ENCODE measurements around the gene ST3GAL2. TPM values are rescaled to one million over a fixed set of nuclear protein-coding genes. Genes with fewer than 3 reads are reported as not detected.

ST3GAL2 gene
- total RNA-seq, 1 donor = 42.7 TPM

GRCh38 chr16:70442344-70442743, 3.4 kb upstream of the ST3GAL2 start:
- no peak for TF ChIP-seq CTCF (IDR thresholded peaks at IDR 0.05; ENCODE audit: insufficient read depth, low read depth, low read length)
- no peak for DNase-seq (ENCODE audit: low read depth)
- no peak overlapping the region for H3K4me3 ChIP-seq (ENCODE audit: low read depth, low read length)

GRCh38 chr16:70441406-70441990, 2.6 kb upstream of the ST3GAL2 start:
- TF ChIP-seq CTCF (IDR thresholded peaks at IDR 0.05; ENCODE audit: insufficient read depth, low read depth, low read length) = no peak
- peak; percentile 36 for DNase-seq (ENCODE audit: low read depth)
- H3K4me3 ChIP-seq (ENCODE audit: low read depth, low read length) = no peak overlapping the region

GRCh38 chr16:70440009-70440692, 1.3 kb upstream of the ST3GAL2 start:
- DNase-seq (ENCODE audit: low read depth) = no peak
- no peak for TF ChIP-seq CTCF (IDR thresholded peaks at IDR 0.05; ENCODE audit: insufficient read depth, low read depth, low read length)
- peak overlapping the region; percentile 70 for H3K4me3 ChIP-seq (ENCODE audit: low read depth, low read length)

- peak overlapping the region; percentile 70 for H3K4me3 ChIP-seq (ENCODE audit: low read depth, low read length)
- DNase-seq (ENCODE audit: low read depth) = no peak
- no peak for TF ChIP-seq CTCF (IDR thresholded peaks at IDR 0.05; ENCODE audit: insufficient read depth, low read depth, low read length)
Observed at GRCh38 chr16:70438585-70438968, 323 bp downstream of the ST3GAL2 start.

GRCh38 chr16:70437582-70438557, 1.0 kb downstream of the ST3GAL2 start:
- no peak for TF ChIP-seq CTCF (IDR thresholded peaks at IDR 0.05; ENCODE audit: insufficient read depth, low read depth, low read length)
- peak; percentile 62 for DNase-seq (ENCODE audit: low read depth)
- H3K4me3 ChIP-seq (ENCODE audit: low read depth, low read length) = peak overlapping the region; percentile 70

GRCh38 chr16:70437017-70437581, 1.8 kb downstream of the ST3GAL2 start:
- DNase-seq (ENCODE audit: low read depth) = peak; percentile 99
- H3K4me3 ChIP-seq (ENCODE audit: low read depth, low read length) = peak overlapping the region; percentile 70
- no peak for TF ChIP-seq CTCF (IDR thresholded peaks at IDR 0.05; ENCODE audit: insufficient read depth, low read depth, low read length)

Measured in fibroblast of villous mesenchyme (primary cell).